GM18508 (cell line): ENCODE data around the gene DACH1.

Source experiments
- ATAC-seq: cut with Tn5 transposase; IDR thresholded peaks from one replicate; pipeline ENCODE4 v1.9.1; 2021; ENCODE audit warnings: moderate number of reproducible peaks; ENCODE audit not compliant: insufficient read depth, unreplicated experiment

The DACH1 gene

DNA sequence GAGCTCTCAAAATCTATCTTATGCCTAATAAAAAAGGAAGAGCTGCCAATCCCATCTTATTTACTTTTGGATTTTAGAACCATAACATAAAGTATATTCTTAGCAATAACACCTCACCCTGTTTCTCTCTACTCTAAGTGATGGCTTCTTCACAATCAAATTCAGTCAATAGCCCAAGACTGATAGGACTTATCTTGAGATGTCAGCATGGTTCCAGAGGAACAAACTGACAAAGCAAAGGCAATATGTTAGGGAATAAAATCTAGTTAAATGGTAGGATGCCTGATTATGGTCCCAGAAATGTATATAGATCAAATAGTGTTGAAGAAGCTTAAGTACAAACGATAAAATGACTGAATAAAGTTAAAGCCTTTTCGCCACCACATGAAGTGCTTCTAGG lies 36.3 kb downstream of the DACH1 start:
- ATAC-seq, result no peak

GRCh38 chr13:71830323-71830722 lies 36.7 kb downstream of the DACH1 start:
- ATAC-seq, result no peak

DNA sequence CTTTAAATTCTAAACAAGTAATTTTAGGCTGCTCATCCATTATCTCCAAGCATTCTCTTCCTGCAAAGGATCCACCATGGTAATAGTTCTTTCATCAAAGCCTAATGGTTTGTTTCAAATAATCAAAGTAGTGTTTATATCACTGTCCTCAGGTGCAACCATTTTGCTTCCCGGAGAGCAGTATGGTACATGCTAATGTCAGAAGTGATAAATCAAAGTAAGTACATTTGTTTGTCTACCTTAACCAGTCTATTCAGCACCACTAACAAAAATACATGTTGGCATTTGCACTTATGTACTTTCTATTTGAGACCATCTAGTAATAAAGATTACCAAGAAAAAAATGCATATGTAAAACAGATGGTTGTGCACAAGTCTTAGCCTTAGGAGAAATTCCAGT lies 37.5 kb downstream of the DACH1 start:
- no peak for ATAC-seq

DNA sequence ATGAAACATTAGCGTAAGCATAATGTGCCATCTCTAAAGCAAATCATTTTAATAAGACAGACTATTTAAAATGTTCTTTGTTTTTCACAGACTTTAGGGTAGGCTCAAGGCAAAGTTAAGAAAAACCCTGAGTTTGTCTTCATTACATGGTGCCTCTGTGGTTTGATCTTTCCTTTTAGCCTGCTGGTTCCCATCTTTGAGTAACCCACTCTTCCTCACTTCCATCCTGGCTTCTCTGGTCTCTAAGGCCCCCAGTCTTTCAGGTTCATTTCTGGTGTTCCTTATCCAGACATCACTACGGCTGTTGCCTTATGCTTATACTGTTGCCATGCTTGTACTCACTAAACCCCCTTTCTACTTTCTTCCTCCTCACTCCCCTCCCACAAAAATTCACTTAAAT lies 38.4 kb downstream of the DACH1 start:
- no peak for ATAC-seq

- no peak for ATAC-seq
Measured at GRCh38 chr13:71828117-71828516, 38.9 kb downstream of the DACH1 start.

DNA sequence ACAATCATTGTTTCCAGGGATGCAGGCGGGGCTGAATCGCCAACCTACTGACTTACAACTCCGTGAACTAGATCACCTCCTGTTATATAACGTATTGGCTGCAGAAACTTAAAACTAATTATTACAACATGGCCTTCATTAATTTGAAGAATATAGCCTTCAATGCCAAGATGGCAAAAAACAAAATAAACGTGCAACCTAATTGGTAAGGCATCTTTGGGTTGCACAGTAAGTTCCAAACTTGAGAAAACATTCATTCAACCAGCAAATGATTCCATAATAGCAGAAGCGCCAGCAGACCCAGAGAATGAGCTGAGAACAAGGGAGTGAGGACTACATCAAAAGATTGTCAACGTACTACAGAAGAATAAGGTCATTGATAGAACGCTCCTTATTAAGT lies 39.8 kb downstream of the DACH1 start:
- no peak for ATAC-seq

- ATAC-seq, result no peak
Measured at GRCh38 chr13:71820699-71821098, 46.3 kb downstream of the DACH1 start.

- no peak for ATAC-seq
Measured at GRCh38 chr13:71817335-71817734, 49.7 kb downstream of the DACH1 start.

GRCh38 chr13:71814806-71815360 lies 52.1 kb downstream of the DACH1 start:
- ATAC-seq, result no peak

DNA sequence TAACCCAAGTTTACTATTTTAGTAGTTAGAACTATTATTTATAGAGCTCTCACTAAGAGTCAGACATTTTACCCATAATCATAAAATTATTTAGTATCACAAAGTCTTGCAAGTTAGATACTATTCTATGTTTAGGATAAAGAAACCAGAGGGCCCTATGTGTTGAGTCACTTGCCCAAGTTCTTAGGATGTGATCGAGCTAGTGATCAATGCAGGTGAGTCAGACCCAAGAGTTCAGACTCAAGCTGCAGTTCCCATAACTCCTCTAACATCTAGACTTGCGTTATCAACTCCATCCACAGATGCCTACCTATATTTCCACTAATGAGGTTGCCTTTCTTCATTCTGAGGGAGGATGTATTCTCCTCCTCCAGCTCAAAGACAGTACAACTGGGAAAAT lies 53.8 kb downstream of the DACH1 start:
- ATAC-seq, result no peak

- no peak for ATAC-seq
Measured at GRCh38 chr13:71811344-71811743, 55.7 kb downstream of the DACH1 start.

GRCh38 chr13:71808708-71809107 lies 58.3 kb downstream of the DACH1 start:
- no peak for ATAC-seq

DNA sequence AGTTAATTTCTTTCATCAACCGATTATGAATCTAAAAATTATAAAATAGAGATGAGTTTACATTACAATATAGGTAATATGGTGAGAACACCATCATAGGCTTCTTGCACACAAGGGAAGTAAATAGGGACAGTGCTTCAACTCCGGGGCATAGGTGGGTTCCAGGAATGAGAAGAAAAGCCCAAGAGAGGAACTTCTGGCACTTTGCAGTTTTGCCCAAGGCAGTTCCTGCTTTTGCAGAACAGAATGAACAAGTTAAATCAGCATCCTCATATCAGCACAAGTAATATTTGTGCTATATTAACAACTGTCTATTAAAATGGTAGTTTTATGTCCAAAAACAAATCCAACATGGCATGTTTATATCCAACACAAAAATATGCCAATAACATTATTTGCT lies 60.1 kb downstream of the DACH1 start:
- ATAC-seq, result no peak

DNA sequence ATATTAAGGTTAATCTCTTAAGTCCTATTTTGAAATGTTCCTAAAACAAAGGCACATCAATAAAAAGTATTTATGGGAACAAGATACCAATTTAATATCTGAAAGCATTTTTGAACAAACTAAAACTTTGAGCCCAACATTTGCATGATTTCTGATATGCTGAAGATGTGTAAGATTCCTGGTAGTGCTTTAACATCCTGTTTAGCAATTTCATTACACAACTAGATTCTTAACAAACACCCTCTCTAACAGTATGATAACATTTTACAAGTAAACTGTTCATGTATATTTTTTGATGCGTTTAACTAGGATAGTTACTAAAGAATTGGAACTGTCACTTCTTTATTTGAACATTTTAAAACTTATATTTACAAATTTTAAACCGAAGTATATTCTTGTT lies 63.9 kb downstream of the DACH1 start:
- ATAC-seq, result no peak

GRCh38 chr13:71801781-71802180 lies 65.2 kb downstream of the DACH1 start:
- no peak for ATAC-seq

- ATAC-seq, result no peak
Measured at GRCh38 chr13:71801165-71801760, 65.7 kb downstream of the DACH1 start.

- no peak for ATAC-seq
Measured at GRCh38 chr13:71799324-71799723, 67.7 kb downstream of the DACH1 start.

DNA sequence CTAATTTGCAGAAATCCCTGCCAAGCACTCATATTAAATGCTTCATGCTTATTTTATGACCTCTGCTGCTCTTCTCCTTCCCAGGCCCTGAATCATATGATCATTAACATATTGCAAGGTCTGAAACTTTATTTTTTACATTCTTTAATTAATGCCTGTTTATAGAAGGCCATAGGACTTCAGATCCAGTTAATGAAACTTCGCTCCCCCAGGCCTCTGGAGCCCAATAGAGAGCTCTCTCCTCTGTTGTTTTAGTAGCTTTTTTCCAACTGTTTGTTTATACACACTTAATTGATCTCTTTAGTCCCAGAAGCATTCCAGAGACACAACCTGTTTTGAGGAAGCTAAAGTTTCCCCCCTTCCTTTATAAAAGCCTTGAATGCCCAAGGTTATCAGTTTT lies 68.3 kb downstream of the DACH1 start:
- ATAC-seq, result no peak

DNA sequence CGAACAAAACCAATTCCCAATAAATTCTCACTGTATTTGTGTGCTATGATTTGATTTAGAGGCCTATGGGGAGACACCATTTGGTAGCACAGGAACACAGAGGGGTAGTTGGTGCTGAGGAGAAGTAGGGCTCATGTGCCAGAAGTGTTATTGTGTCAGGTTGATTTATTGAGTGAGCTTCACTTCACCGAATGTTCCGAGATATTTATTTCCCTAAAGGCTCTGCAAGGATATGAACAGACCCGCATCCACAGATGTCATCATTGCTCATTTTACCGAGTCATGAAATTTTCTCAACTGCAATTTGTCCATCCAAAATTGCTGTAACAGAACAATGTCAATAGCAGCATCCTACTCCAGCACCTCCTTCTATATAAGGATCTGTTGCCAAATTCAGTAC lies 69.5 kb downstream of the DACH1 start:
- no peak for ATAC-seq

GRCh38 chr13:71789693-71790329 lies 77.2 kb downstream of the DACH1 start:
- no peak for ATAC-seq

DNA sequence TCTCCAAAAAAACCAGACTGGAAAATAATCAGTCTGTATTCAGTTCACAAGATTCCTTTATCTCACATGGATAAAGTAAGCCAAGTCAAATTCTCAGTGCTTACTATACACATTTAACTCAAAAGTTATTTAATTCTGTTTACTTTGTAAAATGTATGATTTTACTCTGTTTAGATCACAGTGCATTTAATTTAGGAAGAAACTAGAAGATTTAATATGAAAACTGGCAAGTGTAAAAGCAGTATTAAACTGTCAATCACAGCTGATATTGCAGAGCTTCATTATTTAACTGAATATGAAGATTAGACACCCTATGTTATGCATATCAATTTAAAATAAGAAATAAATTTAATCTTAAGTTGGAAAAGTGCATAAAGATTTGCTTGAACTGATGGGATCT lies 78.0 kb downstream of the DACH1 start:
- no peak for ATAC-seq

GRCh38 chr13:71787414-71787813 lies 79.6 kb downstream of the DACH1 start:
- ATAC-seq, result no peak
